ENCODE measurements around the gene CSDE1. TPM values are rescaled to one million over a fixed set of nuclear protein-coding genes. Genes with fewer than 3 reads are reported as not detected.
"Not testable (repeated sequence)": the region's sequence is repeated elsewhere in the genome, so short reads cannot be mapped to it uniquely, and the experiment has no call there.

The CSDE1 gene
- polyA plus RNA-seq, 3 donors: 177 to 324 (median 251) TPM

GRCh38 chr1:114755006-114755931 is 2.5 kb downstream of the CSDE1 start:
- H2AFZ ChIP-seq (ENCODE audit: insufficient read depth, low read depth, low read length, poor library complexity, severe bottlenecking): no peak overlapping the region
- no CpG with 5 or more reads among the region's 7 CpGs for WGBS (ENCODE audit: insufficient coverage)
- DNase-seq: peak; percentile 18 to 36 (median 32)
- H3K4me3 ChIP-seq (replicated peaks in 1 of 3; ENCODE audit: low read depth in 2 of 3, low read length in 3 of 3): peak overlapping the region in 1 of 3 experiments; percentile 98
- peak overlapping the region; percentile 25 to 100 for H3K27ac ChIP-seq (ENCODE audit: low read depth in 1 of 2, low read length in 2 of 2)
- peaks cover 1 to 8% of the 10 kb centered on the region in 2 donors for H3K36me3 ChIP-seq (replicated peaks in 1 of 2; ENCODE audit: control insufficient read depth in 1 of 2, insufficient read depth in 2 of 2, low read length in 2 of 2)
- Mint-ChIP-seq H3K9me3 (no peaks in the 10 kb centered on the region), H3K4me1 (peaks cover 61% of the 10 kb centered on the region), H3K4me3 (peak overlapping the region; percentile 4 to 68), H3K27ac (peak overlapping the region; percentile 70 to 100 (median 100)), H3K36me3 (peaks cover 2 to 14% of the 10 kb centered on the region in 2 donors), H3K27me3 (ENCODE audit: low read depth in 3 of 3) (no peaks in the 10 kb centered on the region)
- H3K4me1 ChIP-seq (ENCODE audit: control insufficient read depth in 1 of 2, insufficient read depth in 2 of 2, low read length in 2 of 2): peaks cover 31 to 44% of the 10 kb centered on the region in 2 donors
- no peaks in the 10 kb centered on the region for H3K27me3 ChIP-seq (ENCODE audit: control insufficient read depth in 2 of 2, insufficient read depth in 2 of 2, low read length in 2 of 2)
- intact Hi-C loops (cut with micrococcal nuclease): loop anchor here (5.0 kb wide), 4 partner anchors 38 to 943 kb away; partner anchors contain the start of genes BCAS2 (in 1 of the 2), NRAS (in 1 of the 2), RSBN1 (in 1 of the 2) and TRIM33 (in 1 of the 2)
- peaks cover 76% of the 10 kb centered on the region for H3K79me2 ChIP-seq (ENCODE audit: insufficient read depth, low read length)
- peak overlapping the region; percentile 85 for H3K4me2 ChIP-seq (replicated peaks; ENCODE audit: extremely low read depth, low read length, poor library complexity, severe bottlenecking)
- H4K20me1 ChIP-seq (ENCODE audit: insufficient read depth, low read length): peaks cover 70% of the 10 kb centered on the region
- H3K9me3 ChIP-seq (replicated peaks in 1 of 2; ENCODE audit: control insufficient read depth in 1 of 2, insufficient read depth in 1 of 2, low read length in 2 of 2): no peaks in the 10 kb centered on the region
- no peak for TF ChIP-seq CTCF (IDR thresholded peaks at IDR 0.05)
- H3K9ac ChIP-seq (ENCODE audit: insufficient read depth, low read length, poor library complexity, severe bottlenecking): no peak overlapping the region

DNA sequence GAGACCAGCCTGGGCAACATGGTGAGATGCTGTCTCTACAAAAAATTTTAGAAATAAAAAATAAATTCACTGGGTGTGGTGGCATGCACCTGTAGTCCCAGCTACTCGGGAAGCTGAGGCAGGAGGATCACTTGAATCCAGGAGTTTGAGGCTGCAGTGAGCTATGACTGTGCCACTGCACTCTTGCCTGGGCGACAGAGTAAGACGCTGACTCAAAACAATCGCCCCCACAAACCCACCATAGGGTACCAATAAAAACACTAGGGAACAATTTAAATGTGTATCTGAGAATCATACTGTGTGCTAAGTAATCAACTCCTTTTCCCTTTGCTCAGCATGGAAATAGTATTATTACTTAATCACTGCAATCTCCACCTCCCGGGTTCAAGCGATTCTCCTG is 4.1 kb downstream of the CSDE1 start:
- H3K4me2 ChIP-seq (replicated peaks; ENCODE audit: extremely low read depth, low read length, poor library complexity, severe bottlenecking); H3K4me3 Mint-ChIP-seq; H3K9me3 ChIP-seq (replicated peaks in 1 of 2; ENCODE audit: control insufficient read depth in 1 of 2, insufficient read depth in 1 of 2, low read length in 2 of 2); H3K9me3 Mint-ChIP-seq; intact Hi-C loops (cut with micrococcal nuclease); H2AFZ ChIP-seq (ENCODE audit: insufficient read depth, low read depth, low read length, poor library complexity, severe bottlenecking); H3K27me3 ChIP-seq (ENCODE audit: control insufficient read depth in 2 of 2, insufficient read depth in 2 of 2, low read length in 2 of 2); DNase-seq; H3K4me3 ChIP-seq (replicated peaks in 1 of 3; ENCODE audit: low read depth in 2 of 3, low read length in 3 of 3); H3K9ac ChIP-seq (ENCODE audit: insufficient read depth, low read length, poor library complexity, severe bottlenecking); H3K27me3 Mint-ChIP-seq (ENCODE audit: low read depth in 3 of 3): not testable (repeated sequence)
- Mint-ChIP-seq H3K36me3 (peaks cover 17 to 29% of the 10 kb centered on the region in 2 donors), H3K27ac (peak overlapping the region in 4 of 7 donors; percentile 8 to 80 (median 48)), H3K4me1 (peaks cover 61% of the 10 kb centered on the region)
- Histone ChIP-seq H3K36me3 (replicated peaks in 1 of 2; ENCODE audit: control insufficient read depth in 1 of 2, insufficient read depth in 2 of 2, low read length in 2 of 2) (peaks cover 17 to 24% of the 10 kb centered on the region in 2 donors), H3K79me2 (ENCODE audit: insufficient read depth, low read length) (peaks cover 91% of the 10 kb centered on the region), H4K20me1 (ENCODE audit: insufficient read depth, low read length) (peaks cover 86% of the 10 kb centered on the region), H3K4me1 (ENCODE audit: control insufficient read depth in 1 of 2, insufficient read depth in 2 of 2, low read length in 2 of 2) (peaks cover 31 to 43% of the 10 kb centered on the region in 2 donors), H3K27ac (ENCODE audit: low read depth in 1 of 2, low read length in 2 of 2) (peak overlapping the region in 1 of 2 donors; percentile 27)
- 100% methylated on average over 2 of the region's 6 CpGs for WGBS (ENCODE audit: insufficient coverage)

Measured in CD14-positive monocyte (primary cell).